DMS79 (cell line): ENCODE results near the gene MYO1H.

Experiments used
- DNase-seq: peaks from one replicate; lab custom pipeline; 2025; lab: John Stamatoyannopoulos, UW

MYO1H gene

DNA sequence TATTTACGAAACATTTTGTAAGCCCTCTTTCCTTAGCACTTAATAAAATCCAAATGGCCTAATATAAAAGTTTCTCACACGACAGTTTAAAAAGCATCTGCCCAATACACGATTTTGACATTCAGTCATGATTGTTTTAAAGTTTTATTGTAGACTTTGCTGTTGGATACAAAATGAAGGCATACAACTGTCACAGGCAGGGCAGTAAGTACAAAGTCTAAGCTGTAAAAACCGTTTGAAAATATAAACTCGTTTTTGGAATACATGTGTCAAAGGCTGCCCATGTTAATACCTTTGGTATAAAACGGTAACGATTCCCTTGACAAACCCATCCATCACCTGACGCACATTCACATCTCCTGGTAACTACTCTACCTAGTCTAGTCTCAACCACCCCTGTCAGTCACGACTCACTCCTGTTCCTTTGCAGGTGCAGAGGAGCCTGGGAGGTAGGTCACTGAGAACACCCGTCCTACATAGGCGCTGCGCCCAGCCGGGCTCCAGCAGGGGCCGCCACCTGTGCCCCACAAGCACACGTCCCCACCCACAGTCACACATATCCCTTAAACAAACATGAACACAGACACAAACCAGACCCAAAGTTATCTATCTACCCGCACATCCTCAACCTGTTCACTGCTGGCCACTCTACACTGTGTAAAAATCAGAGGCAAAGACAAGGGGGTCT is 102.3 kb downstream of the MYO1H start:
- no peak for DNase-seq

- no peak for DNase-seq
Measured at GRCh38 chr12:109450980-109451379, 103.3 kb downstream of the MYO1H start.

GRCh38 chr12:109451400-109451799 is 103.7 kb downstream of the MYO1H start:
- DNase-seq, result no peak

DNA sequence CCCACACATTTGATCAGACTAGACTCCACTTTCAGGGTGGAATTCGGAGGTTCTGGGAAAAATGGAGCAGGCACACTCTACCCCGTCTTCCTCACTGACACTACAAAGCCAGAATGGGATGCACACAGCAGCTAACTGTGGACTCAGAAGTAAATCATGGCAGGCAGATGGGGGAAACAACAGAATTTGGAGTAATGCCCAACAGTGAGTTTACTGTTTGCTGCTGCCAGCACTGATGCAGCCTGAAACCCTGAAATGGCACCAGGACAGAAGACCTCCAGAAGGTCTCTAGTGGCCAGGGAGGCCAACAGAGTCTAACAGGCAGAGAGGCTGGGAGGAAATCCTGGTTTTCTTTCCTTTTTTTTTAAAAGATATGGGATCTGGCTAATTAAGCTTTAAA is 104.8 kb downstream of the MYO1H start:
- no peak for DNase-seq

GRCh38 chr12:109455706-109456105 is 108.0 kb downstream of the MYO1H start:
- DNase-seq, result no peak

DNA sequence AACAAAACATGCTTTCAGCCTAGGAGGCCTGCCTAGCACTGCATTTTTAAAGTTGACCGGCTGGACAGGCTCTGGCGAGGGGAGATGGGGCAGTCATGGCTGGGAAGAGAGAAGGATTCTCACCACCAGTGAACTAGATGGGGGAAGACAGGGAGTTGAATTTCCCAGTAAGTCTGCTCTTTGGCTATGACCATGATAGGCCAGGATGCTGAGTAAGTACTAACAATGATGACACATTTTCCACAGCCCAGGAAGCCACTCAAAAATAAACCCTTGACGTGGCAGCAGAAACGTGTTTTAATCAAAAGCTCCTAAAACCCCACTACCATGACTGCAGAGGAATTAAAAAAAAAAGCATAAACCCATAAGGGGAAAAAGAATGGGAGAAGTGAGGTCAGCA is 110.4 kb downstream of the MYO1H start:
- DNase-seq, result no peak

DNA sequence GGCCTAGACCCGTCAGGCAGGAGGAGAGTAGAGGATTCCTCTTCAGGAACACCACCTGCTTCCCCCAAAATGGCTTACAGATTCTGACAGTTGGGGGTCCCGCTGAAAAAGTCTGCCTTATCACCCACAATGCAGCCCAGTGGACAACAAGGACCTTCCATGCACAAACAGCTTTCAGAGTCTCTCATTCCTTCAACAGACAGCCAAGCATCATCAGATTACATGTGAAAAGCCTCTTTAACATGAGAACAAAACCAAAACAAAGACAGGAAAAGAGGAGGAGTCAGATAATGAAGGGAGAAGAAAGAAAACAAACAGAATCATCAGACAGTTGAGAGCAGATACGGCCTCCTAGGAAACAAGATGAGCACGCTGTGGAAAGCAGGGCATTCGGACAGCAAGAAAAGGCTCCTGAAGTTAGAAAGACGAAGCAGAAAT is 111.1 kb downstream of the MYO1H start:
- DNase-seq, result no peak

DNA sequence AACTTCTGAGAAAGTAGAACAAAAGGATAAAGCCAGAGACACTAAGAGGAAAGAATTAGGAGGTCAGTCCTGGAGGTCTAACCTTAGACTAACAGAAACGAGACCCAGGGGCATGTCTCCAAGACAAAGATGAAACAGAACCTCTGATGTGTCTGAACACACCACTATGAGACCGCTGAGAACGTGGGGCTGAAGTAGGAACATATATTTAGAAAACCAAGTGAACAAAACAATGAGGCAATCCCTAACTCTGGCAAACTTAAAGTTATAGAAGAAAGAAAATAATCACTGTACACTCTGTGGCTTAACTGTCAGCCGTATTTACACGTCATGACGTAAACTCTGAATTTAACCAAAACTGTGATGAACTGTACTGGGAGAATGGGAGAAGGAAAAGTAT is 111.5 kb downstream of the MYO1H start:
- no peak for DNase-seq

DNA sequence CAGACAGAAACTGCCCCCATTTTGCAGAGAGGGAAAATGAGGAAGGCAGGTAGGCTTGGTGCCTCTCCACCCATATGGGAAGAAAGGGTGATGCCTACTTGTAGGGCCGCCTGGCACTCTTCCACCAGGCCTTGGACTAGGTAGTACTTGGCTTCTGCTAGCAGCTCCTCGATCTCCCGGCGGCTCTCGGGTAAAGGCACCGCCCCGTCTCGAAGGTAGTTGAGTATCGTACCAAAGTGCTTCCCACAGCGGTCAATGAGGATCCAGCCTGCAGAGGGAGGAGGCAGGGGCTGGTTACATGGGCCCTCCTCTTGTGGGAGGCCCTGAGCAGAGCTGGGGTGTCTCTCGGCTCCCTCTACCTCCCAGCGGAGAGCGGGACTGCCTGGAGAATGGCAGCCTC is 112.8 kb downstream of the MYO1H start:
- DNase-seq, result no peak

GRCh38 chr12:109461049-109461845 is 113.5 kb downstream of the MYO1H start:
- DNase-seq, result no peak

DNA sequence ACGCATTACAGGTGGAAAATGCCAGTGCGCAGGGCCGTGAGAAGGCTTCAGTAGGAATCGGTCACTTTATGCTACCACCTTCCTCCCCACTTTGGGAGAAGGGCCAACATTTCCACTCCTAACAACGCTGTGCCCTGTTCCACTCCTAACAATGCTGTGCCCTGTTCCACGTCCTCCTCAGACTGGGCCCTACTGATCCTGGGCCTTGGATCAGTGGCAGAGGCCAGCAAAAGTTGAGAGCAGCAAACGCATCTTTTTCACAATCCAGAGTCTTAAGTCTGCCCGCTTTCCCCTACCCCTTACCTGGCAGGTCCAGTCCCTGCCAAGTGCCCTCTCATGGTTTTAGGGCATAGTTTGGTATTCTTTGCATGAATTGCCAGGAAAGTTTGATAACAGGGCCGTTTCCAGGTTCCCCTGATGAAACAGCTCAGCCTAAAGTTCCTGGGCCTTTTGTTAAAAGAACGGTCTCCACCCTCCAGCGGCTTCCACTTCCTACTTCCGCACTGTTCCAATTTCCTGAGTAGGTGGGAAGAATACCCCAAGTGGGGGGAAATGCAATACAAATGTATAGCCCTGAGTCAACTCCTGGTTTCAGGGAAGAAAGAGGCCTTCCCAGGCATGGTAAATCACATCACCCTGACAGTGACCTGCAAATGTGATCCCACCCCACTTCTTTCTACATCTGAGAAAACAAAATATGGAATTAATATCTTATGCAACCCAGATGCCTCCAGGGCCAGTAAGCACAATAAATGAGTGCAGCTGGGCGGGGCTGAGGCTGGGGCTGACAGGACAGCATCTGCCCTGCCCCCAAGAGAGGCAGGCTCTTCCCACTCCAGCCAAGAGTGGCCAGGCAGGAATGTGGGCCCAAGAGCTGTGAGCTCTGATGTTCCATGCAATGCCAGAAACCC is 114.4 kb downstream of the MYO1H start:
- DNase-seq, result peak; percentile 12

GRCh38 chr12:109462868-109463692 is 115.4 kb downstream of the MYO1H start:
- DNase-seq, result peak; percentile 74

DNA sequence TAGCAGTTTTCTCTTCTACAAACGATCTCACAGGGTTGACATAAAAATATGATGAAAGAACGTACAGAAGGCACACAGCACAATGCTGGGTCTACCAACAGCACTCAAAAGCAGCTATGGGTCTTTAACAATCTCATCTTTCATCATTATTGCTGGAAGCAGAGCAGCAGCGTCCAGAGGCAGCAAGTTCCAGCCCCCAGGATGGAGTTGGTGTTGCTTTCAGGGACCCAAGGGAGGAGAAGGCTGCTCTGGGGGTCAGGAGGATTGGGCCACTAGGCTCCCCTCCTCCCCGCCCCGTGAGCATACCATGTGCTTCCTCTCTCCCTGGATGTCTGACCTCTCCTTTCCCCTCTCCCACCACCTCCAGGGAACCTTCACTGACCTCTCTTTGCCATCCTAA is 116.1 kb downstream of the MYO1H start:
- DNase-seq, result no peak

DNA sequence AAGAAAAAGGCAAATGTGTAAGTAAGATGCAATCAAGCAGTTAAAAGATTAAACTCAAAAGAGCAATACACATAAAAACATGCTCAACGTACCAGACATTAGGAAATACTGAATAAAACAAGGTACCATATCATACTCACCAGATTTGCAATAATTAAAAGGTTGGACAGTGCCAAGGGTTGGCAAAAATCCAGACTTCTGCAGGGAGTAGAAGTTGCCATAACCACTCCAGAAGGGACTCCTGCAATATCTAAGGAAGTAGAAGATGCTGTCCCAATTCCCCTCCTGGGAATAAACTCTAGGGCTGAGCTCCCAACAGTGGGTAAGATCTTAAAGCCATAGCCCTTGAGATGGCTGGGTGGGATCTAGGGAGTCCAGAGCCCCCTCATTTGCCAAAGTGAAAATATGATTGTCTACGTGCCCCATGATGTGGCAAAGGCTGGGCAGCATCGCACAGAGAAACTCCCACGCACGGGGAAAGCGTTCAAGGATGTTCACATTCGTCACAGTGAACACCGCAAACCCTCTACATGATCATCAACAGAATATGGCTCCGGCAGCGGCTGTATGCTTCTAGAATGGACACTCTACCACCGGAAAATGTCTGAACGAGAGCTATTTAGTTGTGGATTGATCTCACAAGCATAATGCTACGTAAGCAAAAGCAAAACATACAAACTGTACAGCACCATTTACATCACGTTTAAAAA is 117.1 kb downstream of the MYO1H start:
- DNase-seq, result no peak

- DNase-seq, result no peak
Measured at GRCh38 chr12:109466305-109466704, 118.6 kb downstream of the MYO1H start.

DNA sequence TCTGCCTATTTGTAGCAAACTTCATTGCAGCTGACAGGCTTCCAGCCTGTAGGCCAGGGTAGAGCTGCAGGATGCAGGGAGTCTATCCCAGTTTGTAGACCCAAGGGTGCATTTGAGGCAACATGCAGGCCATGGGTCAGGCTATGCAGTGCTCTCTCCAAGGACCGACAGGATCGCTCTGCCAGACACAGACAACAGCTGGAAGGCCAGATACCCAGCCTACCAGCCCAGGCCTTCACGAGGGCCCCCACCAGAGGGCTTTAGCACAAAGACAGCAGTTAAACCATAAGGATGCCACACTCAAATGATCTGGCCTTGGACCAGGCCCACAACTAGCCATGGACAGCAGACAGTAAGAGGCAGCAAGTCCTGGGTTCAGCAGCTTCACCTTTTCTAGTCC is 119.1 kb downstream of the MYO1H start:
- DNase-seq, result no peak

DNA sequence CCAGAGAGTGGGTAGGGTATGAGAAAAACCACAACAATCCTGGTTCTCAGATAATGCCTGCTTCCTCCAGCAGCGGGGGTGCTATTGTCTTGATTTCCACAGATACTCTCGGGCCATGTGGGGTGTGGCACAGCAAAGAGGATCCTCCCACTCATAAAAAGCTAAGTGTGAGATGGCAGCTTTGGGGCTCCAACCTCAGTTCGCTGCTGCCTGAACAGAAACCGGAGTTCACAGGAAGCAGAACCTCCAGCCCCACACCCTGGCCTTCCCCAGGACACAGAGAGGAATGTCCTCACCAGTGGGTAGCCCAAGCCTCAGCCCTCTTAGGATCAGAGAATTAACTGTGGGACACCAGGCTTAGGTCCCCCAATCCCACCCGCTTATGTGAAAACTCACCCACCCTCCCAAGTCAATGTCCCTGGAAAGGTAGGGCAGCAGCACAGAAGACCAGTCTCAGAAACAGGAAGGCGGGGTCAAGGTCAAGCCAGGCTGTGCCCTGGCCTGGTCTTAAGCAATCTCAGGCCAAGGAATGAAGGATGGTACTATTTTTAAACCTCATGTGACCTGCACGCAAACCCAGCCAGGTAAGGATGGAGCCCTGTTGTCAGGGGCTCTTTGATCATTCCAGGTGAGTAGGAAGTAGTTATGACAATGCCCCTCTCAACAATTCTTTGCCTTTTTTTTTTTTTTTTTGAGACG is 120.4 kb downstream of the MYO1H start:
- DNase-seq, result no peak

DNA sequence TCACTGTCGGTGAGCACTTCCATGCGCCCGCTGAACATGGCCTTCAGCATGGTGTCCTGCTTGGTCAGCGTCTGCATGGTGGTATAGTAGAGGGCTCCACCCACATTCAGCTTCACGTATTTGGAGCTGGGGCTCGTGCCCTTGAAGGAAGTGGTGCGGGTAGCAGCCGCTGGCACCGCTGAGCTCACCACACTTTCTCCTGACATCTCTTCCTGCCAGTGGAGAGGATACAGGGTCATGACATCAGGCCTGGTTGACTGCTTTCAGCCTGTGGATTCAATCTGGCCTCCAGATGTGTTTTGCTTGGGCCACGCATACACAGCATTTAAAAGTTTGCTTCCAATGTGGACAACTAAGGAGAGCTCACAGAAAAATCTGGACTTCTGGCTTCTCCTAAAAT is 121.8 kb downstream of the MYO1H start:
- no peak for DNase-seq

- DNase-seq, result no peak
Measured at GRCh38 chr12:109473006-109473405, 125.3 kb downstream of the MYO1H start.

DNA sequence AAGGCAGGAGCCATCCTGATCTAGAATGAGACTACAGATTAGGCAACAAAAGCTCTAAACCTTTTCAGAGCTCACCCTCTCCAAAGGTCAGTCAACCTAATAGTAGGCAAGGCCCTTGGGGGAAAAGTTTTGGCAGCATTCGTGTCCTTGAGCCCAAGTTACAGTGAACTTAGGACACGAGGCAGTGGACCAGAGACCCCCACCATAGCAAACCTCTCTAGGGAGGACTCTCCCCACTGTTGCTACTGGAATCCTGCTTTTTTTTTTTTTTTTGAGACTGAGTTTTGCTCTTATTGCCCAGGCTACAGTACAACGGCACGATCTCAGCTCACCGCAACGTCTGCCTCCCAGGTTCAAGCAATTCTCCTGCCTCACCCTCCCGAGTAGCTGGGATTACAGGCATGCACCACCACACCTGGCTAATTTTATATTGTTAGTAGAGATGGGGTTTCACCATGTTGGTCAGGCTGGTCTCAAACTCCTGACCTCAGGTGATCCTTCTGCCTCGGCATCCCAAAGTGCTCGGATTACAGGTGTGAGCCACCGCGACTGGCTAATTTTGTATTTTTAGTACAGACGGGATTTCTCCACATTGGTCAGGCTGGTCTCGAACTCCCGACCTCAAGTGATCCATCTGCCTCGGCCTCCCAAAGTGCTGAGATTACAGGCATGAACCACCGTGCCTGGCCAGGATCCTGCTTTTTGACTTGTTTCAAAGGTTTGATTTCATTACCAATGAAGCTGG is 126.0 kb downstream of the MYO1H start:
- DNase-seq, result peak; percentile 76
